Neuron (in vitro differentiated cells): ENCODE measurements around the gene TRIP12.
"Not testable (repeated sequence)": the region's sequence is repeated elsewhere in the genome, so short reads cannot be mapped to it uniquely, and the experiment has no call there.

Experiments
- H2AFZ ChIP-seq: one replicate; pipeline ENCODE4 v1.6.1; 2013; ENCODE audit warnings: low read depth, mild to moderate bottlenecking, inconsistent platforms, low read length, moderate library complexity
- H3K27me3 ChIP-seq: one replicate; pipeline ENCODE4 v1.6.1; 2013; ENCODE audit warnings: low read length; ENCODE audit not compliant: insufficient read depth
- H3K36me3 ChIP-seq: one replicate; pipeline ENCODE4 v1.6.1; 2013; ENCODE audit warnings: low read length; ENCODE audit not compliant: insufficient read depth
- H3K4me1 ChIP-seq: one replicate; pipeline ENCODE4 v1.6.1; 2013; ENCODE audit warnings: low read length; ENCODE audit not compliant: insufficient read depth
- H3K4me3 ChIP-seq: 2 replicates; pipeline ENCODE4 v1.5.1; 2013; ENCODE audit warnings: mild to moderate bottlenecking, low read length, moderate library complexity
- H3K9me3 ChIP-seq: one replicate; pipeline ENCODE4 v1.6.1; 2013; ENCODE audit warnings: low read length

TRIP12 gene

DNA sequence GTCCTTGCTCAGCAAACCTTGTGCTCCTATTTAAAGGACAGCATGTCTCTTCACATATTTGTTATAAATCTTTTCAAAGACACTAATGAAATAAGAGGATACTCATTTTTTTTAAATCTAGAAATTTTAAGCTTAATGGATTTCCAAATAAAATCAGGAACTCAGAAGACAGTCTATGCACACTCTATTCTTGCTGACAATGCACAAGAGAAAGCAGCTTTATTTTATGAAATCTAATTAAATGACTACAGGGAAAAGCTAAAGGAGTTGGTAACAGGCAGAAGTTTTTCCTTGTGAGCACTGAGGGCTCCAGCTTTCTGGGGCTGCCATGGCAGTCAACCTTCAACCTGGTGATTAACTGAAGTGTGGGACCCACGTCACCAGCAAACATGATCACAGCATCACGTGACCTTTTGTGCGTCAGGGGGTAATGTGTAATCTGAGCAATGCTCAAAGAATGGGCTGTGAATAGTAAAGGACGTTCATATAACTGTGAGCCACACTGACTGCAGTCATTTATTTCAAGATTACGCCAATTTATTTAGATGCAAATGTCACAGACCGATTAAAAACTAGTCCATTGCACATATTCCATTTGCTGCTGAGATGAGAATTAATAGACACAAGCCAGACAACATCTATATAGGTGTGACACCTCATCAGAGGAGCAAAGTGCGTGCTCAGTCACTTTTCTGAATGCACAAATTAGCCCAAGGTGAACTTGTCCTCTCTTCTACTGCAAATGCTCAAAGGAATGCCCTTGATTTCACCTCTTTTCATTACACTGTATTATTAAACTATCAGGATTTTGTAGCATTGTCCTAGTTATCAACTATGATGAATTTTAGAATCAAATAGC lies 195.9 kb downstream of the TRIP12 start:
- Histone ChIP-seq H3K4me1 (peaks cover 5% of the 10 kb centered on the region), H3K27me3 (no peaks in the 10 kb centered on the region), H3K4me3 (no peak overlapping the region)

DNA sequence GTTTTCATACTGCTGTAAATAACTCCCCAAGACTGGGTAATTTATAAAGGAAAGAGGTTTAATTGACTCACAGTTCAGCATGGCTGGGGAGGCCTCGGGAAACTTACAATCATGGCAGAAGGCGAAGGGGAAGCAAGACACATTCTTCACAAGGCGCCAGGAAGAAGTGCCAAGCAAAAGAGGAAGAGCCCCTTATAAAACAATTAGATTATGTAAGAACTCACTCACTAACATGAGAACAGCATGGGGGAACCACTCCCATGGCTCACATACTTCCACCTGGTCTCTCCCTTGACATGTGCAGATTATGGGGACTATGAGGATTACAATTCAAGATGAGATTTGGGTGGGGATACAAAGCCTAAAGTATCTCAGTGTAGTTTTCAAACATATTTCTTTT lies 198.6 kb downstream of the TRIP12 start:
- not testable (repeated sequence) for H3K27me3 ChIP-seq

More for the DNA sequence above, 195.9 kb downstream of the TRIP12 start:
- Histone ChIP-seq H3K36me3 (no peaks in the 10 kb centered on the region), H2AFZ (no peak overlapping the region), H3K9me3 (no peaks in the 10 kb centered on the region)

GRCh38 chr2:229719926-229720647 lies 201.7 kb downstream of the TRIP12 start:
- H3K9me3 ChIP-seq, result no peaks in the 10 kb centered on the region
- no peaks in the 10 kb centered on the region for H3K36me3 ChIP-seq
- peaks cover 7% of the 10 kb centered on the region for H3K4me1 ChIP-seq
- no peak overlapping the region for H3K4me3 ChIP-seq
- no peak overlapping the region for H2AFZ ChIP-seq
- peaks cover 14% of the 10 kb centered on the region for H3K27me3 ChIP-seq

More for the DNA sequence above, 198.6 kb downstream of the TRIP12 start:
- H2AFZ ChIP-seq, H3K9me3 ChIP-seq, H3K36me3 ChIP-seq, H3K4me1 ChIP-seq, H3K4me3 ChIP-seq: not testable (repeated sequence)

DNA sequence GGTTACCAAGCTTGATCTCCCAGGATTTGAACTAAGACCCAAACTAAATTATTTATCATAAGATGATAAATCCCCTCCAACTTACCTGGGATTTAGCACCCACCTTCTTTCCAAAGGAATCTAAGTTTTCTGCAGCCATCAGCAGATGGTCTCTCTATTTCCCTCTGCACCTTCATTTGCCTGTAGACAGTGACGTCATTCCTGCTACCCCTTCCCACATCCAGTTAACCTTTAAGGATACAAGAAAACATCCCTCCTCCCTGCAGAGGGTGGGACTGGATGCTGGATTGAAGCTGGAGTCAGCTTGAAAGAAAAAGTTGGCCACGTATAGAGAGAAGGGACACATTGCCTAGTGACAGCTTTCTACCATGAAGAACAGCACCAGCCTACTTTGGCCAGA lies 203.8 kb downstream of the TRIP12 start:
- Histone ChIP-seq H3K27me3 (peaks cover 28% of the 10 kb centered on the region), H2AFZ (no peak overlapping the region), H3K4me3 (no peak overlapping the region), H3K9me3 (no peaks in the 10 kb centered on the region), H3K4me1 (peaks cover 25% of the 10 kb centered on the region), H3K36me3 (no peaks in the 10 kb centered on the region)

GRCh38 chr2:229715895-229716507 lies 205.8 kb downstream of the TRIP12 start:
- Histone ChIP-seq H3K9me3 (no peaks in the 10 kb centered on the region), H2AFZ (no peak overlapping the region), H3K4me3 (no peak overlapping the region), H3K27me3 (peaks cover 47% of the 10 kb centered on the region), H3K4me1 (peaks cover 25% of the 10 kb centered on the region), H3K36me3 (no peaks in the 10 kb centered on the region)

GRCh38 chr2:229714736-229715541 lies 206.9 kb downstream of the TRIP12 start:
- peaks cover 25% of the 10 kb centered on the region for H3K4me1 ChIP-seq
- H2AFZ ChIP-seq, result peak overlapping the region; percentile 59
- H3K36me3 ChIP-seq, result no peaks in the 10 kb centered on the region
- peaks cover 58% of the 10 kb centered on the region for H3K27me3 ChIP-seq
- H3K9me3 ChIP-seq, result no peaks in the 10 kb centered on the region
- peak overlapping the region; percentile 62 for H3K4me3 ChIP-seq

DNA sequence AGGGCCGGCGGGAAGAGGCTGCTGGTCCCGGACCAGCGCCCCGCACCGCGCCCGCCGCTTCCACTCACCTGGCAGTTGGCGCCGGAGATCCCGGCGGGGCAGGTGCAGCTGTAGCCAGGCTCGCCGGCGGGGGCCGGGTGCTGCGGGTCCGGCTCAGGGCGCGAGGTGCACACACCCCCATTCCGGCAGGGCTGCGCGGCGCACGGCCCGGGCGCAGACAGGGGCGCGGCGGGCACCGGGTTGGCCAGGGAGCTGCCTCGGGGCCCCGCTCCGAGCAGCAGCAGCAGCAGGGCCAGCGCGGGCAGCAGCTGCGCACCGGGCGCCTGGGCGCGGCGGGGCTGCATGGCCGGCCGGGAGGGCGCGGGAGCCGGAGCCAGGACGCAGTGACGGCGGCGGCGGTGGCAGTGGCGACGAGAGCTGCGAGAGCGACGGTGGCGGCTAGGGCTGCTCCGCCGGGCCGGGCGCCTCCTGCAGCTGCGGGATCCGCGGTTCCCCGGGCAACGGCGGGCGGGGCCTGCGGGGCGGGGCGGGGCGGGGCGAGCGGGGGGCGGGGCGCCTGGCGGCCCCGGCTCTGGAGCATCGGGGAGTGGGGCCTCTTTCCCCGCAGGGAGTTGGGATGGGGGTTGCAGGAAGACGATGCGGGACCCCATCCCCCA lies 207.6 kb downstream of the TRIP12 start, which contains the start of gene DNER:
Gene DNER (minus strand): TSS at position 476 of the 656 bp plus-strand sequence. CDS start 132 bp downstream, at position 344.
- H3K27me3 ChIP-seq, result peaks cover 58% of the 10 kb centered on the region
- peaks cover 25% of the 10 kb centered on the region for H3K4me1 ChIP-seq
- H3K36me3 ChIP-seq, result no peaks in the 10 kb centered on the region
- peak within 1 kb of the TSS; percentile 98 for H2AFZ ChIP-seq
- peak within 1 kb of the TSS; percentile 62 for H3K4me3 ChIP-seq
- no peaks in the 10 kb centered on the region for H3K9me3 ChIP-seq
